ENCODE results near the gene SMARCA2.

SMARCA2 gene

DNA sequence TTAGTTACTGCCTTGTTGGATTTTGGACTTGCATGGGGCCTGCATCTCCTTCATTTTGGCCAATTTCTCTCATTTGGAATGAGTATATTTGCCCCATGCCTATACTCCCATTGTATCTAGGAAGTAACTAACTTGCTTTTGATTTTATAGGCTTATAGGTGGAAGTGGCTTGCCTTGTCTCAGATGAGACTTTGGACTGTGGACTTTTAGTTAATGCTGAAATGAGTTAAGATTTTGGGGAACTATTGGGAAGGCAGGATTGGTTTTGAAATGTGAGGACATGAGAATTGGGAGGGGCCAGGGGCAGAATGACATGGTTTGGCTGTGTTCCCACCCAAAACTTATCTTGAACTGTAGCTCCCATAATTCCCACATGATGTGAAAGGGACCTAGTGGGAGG is 42.5 kb upstream of the SMARCA2 start:
- TF ChIP-seq REST (IDR thresholded peaks at IDR 0.05; ENCODE audit: insufficient read depth in 1 of 2, low read depth in 2 of 2, low read length in 2 of 2): no peak
- no peak for TF ChIP-seq FOXP2 (optimal IDR thresholded peaks at IDR 0.05; ENCODE audit: borderline replicate concordance, extremely low read depth, extremely low read length, insufficient read depth)
- no peak for TF ChIP-seq POLR2AphosphoS5 (IDR thresholded peaks at IDR 0.05; ENCODE audit: low read depth, low read length)
- no peak for TF ChIP-seq SIN3A (IDR thresholded peaks at IDR 0.05; ENCODE audit: borderline replicate concordance, insufficient read depth, low read length)
- no peak for TF ChIP-seq TAF1 (IDR thresholded peaks at IDR 0.05; ENCODE audit: borderline replicate concordance, insufficient read depth, low read length)

DNA sequence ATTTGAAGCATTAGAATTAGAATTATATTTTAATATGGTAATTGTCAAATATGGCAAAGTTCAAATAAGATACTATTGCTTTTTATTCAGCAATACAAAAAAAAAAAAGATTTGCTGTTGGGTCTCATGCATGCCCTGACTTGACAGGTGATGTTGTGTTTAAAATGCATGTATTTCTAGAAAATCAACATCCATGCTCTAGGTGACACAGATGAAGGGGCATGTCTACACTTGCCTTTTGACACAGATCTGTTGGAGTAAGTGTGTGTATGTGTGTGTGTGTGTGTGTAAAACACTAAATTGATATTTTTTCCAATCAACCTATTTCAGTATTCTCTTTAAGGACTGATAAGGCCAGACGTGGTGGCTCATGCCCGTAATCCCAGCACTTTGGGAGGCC is 38.1 kb upstream of the SMARCA2 start:
- no peak for TF ChIP-seq REST (IDR thresholded peaks at IDR 0.05; ENCODE audit: insufficient read depth in 1 of 2, low read depth in 2 of 2, low read length in 2 of 2)
- no peak for TF ChIP-seq POLR2AphosphoS5 (IDR thresholded peaks at IDR 0.05; ENCODE audit: low read depth, low read length)
- no peak for TF ChIP-seq TAF1 (IDR thresholded peaks at IDR 0.05; ENCODE audit: borderline replicate concordance, insufficient read depth, low read length)
- TF ChIP-seq SIN3A (IDR thresholded peaks at IDR 0.05; ENCODE audit: borderline replicate concordance, insufficient read depth, low read length): no peak
- TF ChIP-seq FOXP2 (optimal IDR thresholded peaks at IDR 0.05; ENCODE audit: borderline replicate concordance, extremely low read depth, extremely low read length, insufficient read depth): no peak

GRCh38 chr9:1978941-1979340 is 36.2 kb upstream of the SMARCA2 start:
- no peak for TF ChIP-seq TAF1 (IDR thresholded peaks at IDR 0.05; ENCODE audit: borderline replicate concordance, insufficient read depth, low read length)
- no peak for TF ChIP-seq REST (IDR thresholded peaks at IDR 0.05; ENCODE audit: insufficient read depth in 1 of 2, low read depth in 2 of 2, low read length in 2 of 2)
- no peak for TF ChIP-seq SIN3A (IDR thresholded peaks at IDR 0.05; ENCODE audit: borderline replicate concordance, insufficient read depth, low read length)
- no peak for TF ChIP-seq POLR2AphosphoS5 (IDR thresholded peaks at IDR 0.05; ENCODE audit: low read depth, low read length)
- TF ChIP-seq FOXP2 (optimal IDR thresholded peaks at IDR 0.05; ENCODE audit: borderline replicate concordance, extremely low read depth, extremely low read length, insufficient read depth): no peak

DNA sequence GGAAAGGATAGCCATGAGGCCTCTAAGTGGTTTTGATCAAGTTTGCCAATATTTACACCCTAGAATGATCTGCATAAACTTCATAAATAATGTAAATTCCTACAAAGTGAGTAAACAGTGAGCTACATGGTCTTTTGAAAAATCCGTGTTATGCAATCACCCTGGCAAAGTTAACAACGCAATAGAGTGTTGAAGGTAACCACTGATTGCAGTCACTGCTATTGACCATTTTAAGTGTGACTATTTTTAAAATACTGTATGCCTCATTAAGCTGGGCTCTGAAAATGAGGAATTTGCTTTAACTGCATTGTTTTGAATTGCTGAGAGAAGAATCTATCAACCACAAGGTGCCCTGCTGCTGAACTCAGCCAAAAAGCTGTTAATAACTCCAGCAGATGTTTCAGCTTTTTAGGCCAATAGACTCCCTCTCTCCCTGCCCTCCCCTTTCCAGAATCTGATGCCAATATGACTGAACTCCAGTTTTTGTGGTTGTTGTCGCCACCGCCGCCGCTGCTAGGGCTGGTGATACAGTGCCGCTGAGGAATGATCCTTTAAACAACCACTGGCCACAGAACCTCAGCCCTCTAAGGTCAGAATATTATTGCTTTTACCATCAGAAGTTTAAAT is 35.3 kb upstream of the SMARCA2 start:
- TF ChIP-seq SIN3A (IDR thresholded peaks at IDR 0.05; ENCODE audit: borderline replicate concordance, insufficient read depth, low read length): no peak
- no peak for TF ChIP-seq FOXP2 (optimal IDR thresholded peaks at IDR 0.05; ENCODE audit: borderline replicate concordance, extremely low read depth, extremely low read length, insufficient read depth)
- TF ChIP-seq TAF1 (IDR thresholded peaks at IDR 0.05; ENCODE audit: borderline replicate concordance, insufficient read depth, low read length): no peak
- TF ChIP-seq POLR2AphosphoS5 (IDR thresholded peaks at IDR 0.05; ENCODE audit: low read depth, low read length): no peak
- TF ChIP-seq REST (IDR thresholded peaks at IDR 0.05; ENCODE audit: insufficient read depth in 1 of 2, low read depth in 2 of 2, low read length in 2 of 2): no peak
